A673 (cell line): ENCODE results near the gene SEPTIN10. TPM values are rescaled to one million over a fixed set of nuclear protein-coding genes. Genes with fewer than 3 reads are reported as not detected.
A peak's percentile ranks its signal among the peaks of the same experiment; 100 is the strongest.
"Not testable (repeated sequence)": the region's sequence is repeated elsewhere in the genome, so short reads cannot be mapped to it uniquely, and the experiment has no call there.

Source experiments
- BruUV-seq: library from RNA; stranded (reverse); fragments of 400-500 nt; replicated peaks from 2 replicates; lab custom pipeline; 2021; lab: Mats Ljungman, UMichigan
- CTCF ChIA-PET: fragments of 300-600 bp; sonication (Branson Sonifier 250); formaldehyde crosslinking; loops from one replicate; lab custom pipeline; 2022; ENCODE audit warnings: antibody characterized with exemption; lab: Charles Lee
- POLR2A ChIA-PET: fragments of 300-600 bp; sonication (Branson Sonifier 250); formaldehyde crosslinking; loops from one replicate; lab custom pipeline; 2022; ENCODE audit warnings: antibody characterized with exemption; ENCODE audit not compliant: low non-redundant PET; lab: Charles Lee
- DNase-seq: peaks from one replicate; pipeline ENCODE4 v3.0.0-alpha.2; 2015; ENCODE audit warnings: low spot score
- H3K27ac ChIP-seq: fragments of 200-600 bp; sonication (generic); 2 replicates; pipeline ENCODE4 v1.5.1; 2016; ENCODE audit warnings: mixed run types, low read depth, mild to moderate bottlenecking, mixed read lengths, antibody characterized with exemption, low read length; ENCODE audit not compliant: poor library complexity, severe bottlenecking
- H3K27me3 ChIP-seq: fragments of 200-600 bp; sonication (generic); replicated peaks from 2 replicates; pipeline ENCODE4 v1.6.1; 2017; ENCODE audit warnings: mixed run types, low read depth, mild to moderate bottlenecking, mixed read lengths, antibody characterized with exemption, low read length; ENCODE audit not compliant: insufficient read depth, poor library complexity
- H3K36me3 ChIP-seq: fragments of 200-600 bp; sonication (generic); 2 replicates; pipeline ENCODE4 v1.6.1; 2016; ENCODE audit warnings: mixed run types, mild to moderate bottlenecking, mixed read lengths, antibody characterized with exemption, low read length; ENCODE audit not compliant: insufficient read depth, poor library complexity, severe bottlenecking
- H3K4me1 ChIP-seq: fragments of 200-600 bp; sonication (generic); 2 replicates; pipeline ENCODE4 v1.6.1; 2017; ENCODE audit warnings: mixed run types, mild to moderate bottlenecking, mixed read lengths, antibody characterized with exemption, low read length; ENCODE audit not compliant: insufficient read depth, poor library complexity, severe bottlenecking
- H3K4me3 ChIP-seq: fragments of 200-600 bp; sonication (generic); 2 replicates; pipeline ENCODE4 v1.5.1; 2016; ENCODE audit warnings: low read depth, mixed run types, mild to moderate bottlenecking, mixed read lengths, low read length; ENCODE audit not compliant: poor library complexity, severe bottlenecking
- H3K9me3 ChIP-seq: fragments of 200-600 bp; sonication (generic); 2 replicates; pipeline ENCODE4 v1.6.1; 2016; ENCODE audit warnings: mixed run types, low read depth, mild to moderate bottlenecking, mixed read lengths, antibody characterized with exemption, low read length; ENCODE audit not compliant: poor library complexity, severe bottlenecking
- CTCF ChIP-seq: fragments of 300-800, 200-600 bp; sonication (generic); conservative IDR thresholded peaks from 2 replicates; pipeline ENCODE4 v1.5.1; 2017; ENCODE audit warnings: low read depth, mild to moderate bottlenecking, antibody characterized with exemption, low read length, moderate library complexity, mixed read lengths
- EZH2 ChIP-seq: fragments of 200-600 bp; sonication (generic); IDR thresholded peaks from 2 replicates; pipeline ENCODE4 v1.6.1; 2017; ENCODE audit warnings: borderline replicate concordance, low read depth, mild to moderate bottlenecking, mixed read lengths, antibody characterized with exemption, low read length; ENCODE audit not compliant: poor library complexity, severe bottlenecking
- intact Hi-C: fragments of 100-400 bp; cut with micrococcal nuclease; formaldehyde crosslinking; loops from one replicate; pipeline ENCODE4 v1.10.0; 2022; ENCODE audit not compliant: unreplicated experiment
- total RNA-seq: library from RNA; stranded (reverse); gene quantifications from 2 replicates; pipeline ENCODE4 v1.2.3, GENCODE V29; 2021

Gene SEPTIN10
- total RNA-seq, 1 experiment from 2014 or later, result 118 TPM

- ChIA-PET POLR2A (no interaction called here), CTCF (no interaction called here)
- TF ChIP-seq CTCF (no peak), EZH2 (no peak)
- no TSS peak for BruUV-seq
- H3K27me3 ChIP-seq, result no peaks in the 10 kb centered on the region
- no peak for DNase-seq
- no peak overlapping the region for H3K4me3 ChIP-seq
- H3K27ac ChIP-seq, result no peak overlapping the region
- peaks cover 15% of the 10 kb centered on the region for H3K36me3 ChIP-seq
- intact Hi-C loops, result no loop called here
- H3K9me3 ChIP-seq, result no peaks in the 10 kb centered on the region
- no peaks in the 10 kb centered on the region for H3K4me1 ChIP-seq
These were observed 71.4 kb downstream of the SEPTIN10 start for GRCh38 chr2:109542384-109542783.

GRCh38 chr2:109538546-109538945 is 75.2 kb downstream of the SEPTIN10 start:
- H3K4me3 ChIP-seq, result no peak overlapping the region
- no peak for DNase-seq
- no peaks in the 10 kb centered on the region for H3K36me3 ChIP-seq
- BruUV-seq, result no TSS peak
- H3K27me3 ChIP-seq, result no peaks in the 10 kb centered on the region
- no peak for TF ChIP-seq EZH2
- no peak for TF ChIP-seq CTCF
- CTCF ChIA-PET, result no interaction called here
- H3K9me3 ChIP-seq, result no peaks in the 10 kb centered on the region
- intact Hi-C loops, result no loop called here
- no peaks in the 10 kb centered on the region for H3K4me1 ChIP-seq
- H3K27ac ChIP-seq, result no peak overlapping the region
- POLR2A ChIA-PET, result no interaction called here

GRCh38 chr2:109537565-109538222 is 76.1 kb downstream of the SEPTIN10 start:
- H3K27me3 ChIP-seq, result no peaks in the 10 kb centered on the region
- H3K4me3 ChIP-seq, result no peak overlapping the region
- TF ChIP-seq EZH2 (no peak), CTCF (no peak)
- CTCF ChIA-PET, result no interaction called here
- POLR2A ChIA-PET, result no interaction called here
- no TSS peak for BruUV-seq
- no peak for DNase-seq
- H3K27ac ChIP-seq, result no peak overlapping the region
- intact Hi-C loops, result no loop called here
- no peaks in the 10 kb centered on the region for H3K9me3 ChIP-seq
- no peaks in the 10 kb centered on the region for H3K4me1 ChIP-seq
- H3K36me3 ChIP-seq, result no peaks in the 10 kb centered on the region

GRCh38 chr2:109536556-109536955 is 77.2 kb downstream of the SEPTIN10 start:
- H3K27me3 ChIP-seq, CTCF ChIA-PET, H3K9me3 ChIP-seq, H3K4me3 ChIP-seq, H3K4me1 ChIP-seq, H3K27ac ChIP-seq, H3K36me3 ChIP-seq, BruUV-seq, intact Hi-C loops, POLR2A ChIA-PET: not testable (repeated sequence)
- DNase-seq, result peak; percentile 33
